Stimulated activated CD8-positive, alpha-beta memory T cell treated with anti-CD3 and anti-CD28 coated beads, Interleukin-15, amount 100 ng/mL, for 48 hours (primary cell): ENCODE results near the gene MKNK2.
"Not testable (repeated sequence)": the region's sequence is repeated elsewhere in the genome, so short reads cannot be mapped to it uniquely, and the experiment has no call there.

Experiments
- DNase-seq, 2 donors: peaks; one replicate each; pipeline ENCODE4 v3.0.0-alpha.2; 2020; ENCODE audit warnings: low read depth in 2 of 2

Gene MKNK2

GRCh38 chr19:2050991-2051772, at the start of gene MKNK2:
TSS of gene MKNK2 (minus strand) at chr19:2051244. CDS start at chr19:2050851, 393 bp downstream.
- DNase-seq: peak; percentile 86 to 91

- no peak for DNase-seq
Observed at GRCh38 chr19:2100719-2101061, 49.6 kb upstream of the MKNK2 start.

- DNase-seq: no peak
Observed at GRCh38 chr19:2099937-2100718, 49.1 kb upstream of the MKNK2 start.

GRCh38 chr19:2099054-2099501, 48.0 kb upstream of the MKNK2 start:
- no peak for DNase-seq

- DNase-seq: no peak
Observed at GRCh38 chr19:2097886-2098327, 46.9 kb upstream of the MKNK2 start.

GRCh38 chr19:2097203-2097885, 46.3 kb upstream of the MKNK2 start:
- peak in 1 of 2 donors; percentile 48 for DNase-seq

- DNase-seq: peak; percentile 100
Observed at GRCh38 chr19:2096480-2097202, 45.6 kb upstream of the MKNK2 start, which contains the start of gene IZUMO4. TSS of gene IZUMO4 (plus strand) at chr19:2096915. CDS start at chr19:2096946, 31 bp downstream.

- DNase-seq: peak; percentile 81 to 82
Observed at GRCh38 chr19:2096034-2096479, 45.0 kb upstream of the MKNK2 start, which contains the start of gene MOB3A. TSS of gene MOB3A (minus strand) at chr19:2096326. CDS start at chr19:2078560, 17,766 bp downstream.

GRCh38 chr19:2091926-2092525, 41.0 kb upstream of the MKNK2 start:
- not testable (repeated sequence) for DNase-seq

GRCh38 chr19:2089727-2090053, 38.6 kb upstream of the MKNK2 start:
- DNase-seq: no peak

GRCh38 chr19:2089001-2089711, 38.1 kb upstream of the MKNK2 start:
- DNase-seq: no peak

GRCh38 chr19:2087621-2088100, 36.6 kb upstream of the MKNK2 start:
- no peak for DNase-seq

- DNase-seq: not testable (repeated sequence)
Observed at GRCh38 chr19:2086695-2087620, 35.9 kb upstream of the MKNK2 start.

- peak; percentile 90 to 93 for DNase-seq
Observed at GRCh38 chr19:2084993-2085720, 34.1 kb upstream of the MKNK2 start.

GRCh38 chr19:2083174-2083854, 32.3 kb upstream of the MKNK2 start:
- peak; percentile 49 to 61 for DNase-seq

GRCh38 chr19:2081873-2082810, 31.1 kb upstream of the MKNK2 start:
- peak; percentile 39 to 54 for DNase-seq
